ENCODE measurements around the gene ZSWIM6. TPM values are rescaled to one million over a fixed set of nuclear protein-coding genes. Genes with fewer than 3 reads are reported as not detected.

Gene ZSWIM6
- total RNA-seq, 1 donor from 2014 or later, result 8.8 TPM

DNA sequence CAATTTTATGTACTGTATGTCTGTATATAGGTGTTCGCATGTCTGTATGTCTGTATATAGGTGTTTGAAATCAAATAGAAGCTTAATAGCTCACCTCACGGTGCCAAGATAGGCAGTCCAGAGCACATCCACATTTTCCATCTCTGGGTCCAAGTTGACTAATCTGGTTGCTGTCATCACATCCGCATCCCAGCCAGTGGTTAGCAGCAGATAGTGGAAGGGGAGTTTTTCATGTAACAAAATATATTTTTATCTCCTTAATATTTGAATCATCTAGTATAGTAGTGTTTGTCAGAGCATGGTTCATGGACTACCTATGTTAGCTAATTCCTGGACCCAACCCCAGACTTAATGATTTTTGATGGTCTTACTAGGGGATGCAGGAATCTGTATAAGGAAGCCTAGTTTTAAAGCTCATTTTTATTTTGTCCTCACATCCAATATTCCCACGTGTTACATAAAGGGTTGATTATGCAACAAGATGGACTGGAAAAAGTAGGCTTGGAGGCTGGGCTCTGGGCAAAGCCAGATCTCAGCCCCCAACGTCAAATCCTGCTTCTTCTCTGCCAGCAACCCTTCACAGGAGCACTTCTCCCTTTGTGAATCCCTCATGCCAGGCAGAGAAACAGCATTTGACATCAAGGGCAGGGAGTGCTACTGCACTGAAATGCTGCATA is 219.7 kb downstream of the ZSWIM6 start:
- TF ChIP-seq CTCF (IDR thresholded peaks at IDR 0.05), result no peak
- H3K27ac ChIP-seq, result no peak overlapping the region
- no peaks in the 10 kb centered on the region for H3K4me1 ChIP-seq
- no peak for DNase-seq (ENCODE audit: low spot score in 2 of 2)
- H3K27me3 ChIP-seq, result no peaks in the 10 kb centered on the region
- peaks cover 0 to 3% of the 10 kb centered on the region in 2 donors for H3K36me3 ChIP-seq
- intact Hi-C loops (cut with DNase I), result no loop called here
- H3K9me3 ChIP-seq, result no peaks in the 10 kb centered on the region
- H3K4me3 ChIP-seq, result no peak overlapping the region

- intact Hi-C loops (cut with DNase I), result no loop called here
- Histone ChIP-seq H3K4me1 (no peaks in the 10 kb centered on the region), H3K4me3 (no peak overlapping the region), H3K36me3 (no peaks in the 10 kb centered on the region), H3K9me3 (no peaks in the 10 kb centered on the region), H3K27me3 (no peaks in the 10 kb centered on the region), H3K27ac (no peak overlapping the region)
- DNase-seq (ENCODE audit: low spot score in 2 of 2), result no peak
- no peak for TF ChIP-seq CTCF (IDR thresholded peaks at IDR 0.05)
Observed at GRCh38 chr5:61559146-61559545, 227.1 kb downstream of the ZSWIM6 start.

- intact Hi-C loops (cut with DNase I), result no loop called here
- no peak for TF ChIP-seq CTCF (IDR thresholded peaks at IDR 0.05)
- H3K27ac ChIP-seq, result no peak overlapping the region
- no peak for DNase-seq (ENCODE audit: low spot score in 2 of 2)
- H3K27me3 ChIP-seq, result no peaks in the 10 kb centered on the region
- no peaks in the 10 kb centered on the region for H3K9me3 ChIP-seq
- no peak overlapping the region for H3K4me3 ChIP-seq
- H3K4me1 ChIP-seq, result no peaks in the 10 kb centered on the region
- H3K36me3 ChIP-seq, result no peaks in the 10 kb centered on the region
Observed at GRCh38 chr5:61559722-61560121, 227.7 kb downstream of the ZSWIM6 start.

DNA sequence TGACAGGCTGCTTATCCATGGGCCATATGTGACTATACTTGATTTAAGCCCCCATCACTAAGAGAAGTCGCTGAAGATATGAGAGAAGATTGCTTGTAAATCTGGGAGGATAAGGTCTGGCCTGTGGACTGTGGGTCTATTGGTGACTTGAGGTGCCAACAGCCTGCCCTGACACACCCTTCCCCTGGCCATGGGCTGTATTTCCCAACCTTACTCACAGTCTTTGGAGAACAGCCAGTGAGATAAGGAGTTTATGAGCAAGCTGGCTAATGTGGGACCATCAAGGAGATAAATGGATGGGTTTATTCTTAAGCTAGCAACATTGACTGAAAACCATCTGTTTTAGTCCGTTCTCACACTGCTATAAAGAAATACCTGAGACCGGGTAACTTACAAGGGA is 231.3 kb downstream of the ZSWIM6 start:
- intact Hi-C loops (cut with DNase I), result no loop called here
- no peak for DNase-seq (ENCODE audit: low spot score in 2 of 2)
- no peak overlapping the region for H3K4me3 ChIP-seq
- TF ChIP-seq CTCF (IDR thresholded peaks at IDR 0.05), result no peak
- no peaks in the 10 kb centered on the region for H3K9me3 ChIP-seq
- H3K36me3 ChIP-seq, result no peaks in the 10 kb centered on the region
- no peak overlapping the region for H3K27ac ChIP-seq
- no peaks in the 10 kb centered on the region for H3K4me1 ChIP-seq
- no peaks in the 10 kb centered on the region for H3K27me3 ChIP-seq

DNA sequence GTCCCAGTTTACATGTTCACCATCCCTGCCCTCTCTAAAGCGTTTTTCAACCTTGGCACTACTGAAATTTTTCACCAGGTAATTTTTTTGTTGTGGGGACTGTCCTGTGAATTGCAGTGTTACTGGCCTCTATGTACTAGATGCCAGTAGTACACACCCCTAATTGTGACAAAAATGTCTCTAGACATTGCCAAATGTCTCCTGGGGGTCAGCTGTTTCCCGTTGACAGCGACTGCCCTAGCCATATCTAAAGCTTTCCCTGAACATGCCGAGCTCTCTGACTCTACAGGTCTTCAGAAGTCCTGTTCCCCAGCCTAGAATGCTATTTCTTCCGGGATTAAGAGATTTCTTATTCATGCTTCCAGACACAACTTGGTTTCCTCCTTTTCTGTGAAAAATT is 235.3 kb downstream of the ZSWIM6 start:
- no peak for TF ChIP-seq CTCF (IDR thresholded peaks at IDR 0.05)
- Histone ChIP-seq H3K36me3 (no peaks in the 10 kb centered on the region), H3K9me3 (no peaks in the 10 kb centered on the region), H3K27ac (no peak overlapping the region), H3K4me3 (no peak overlapping the region), H3K4me1 (no peaks in the 10 kb centered on the region), H3K27me3 (no peaks in the 10 kb centered on the region)
- intact Hi-C loops (cut with DNase I), result no loop called here
- no peak for DNase-seq (ENCODE audit: low spot score in 2 of 2)

- intact Hi-C loops (cut with DNase I), result no loop called here
- H3K27ac ChIP-seq, result no peak overlapping the region
- no peaks in the 10 kb centered on the region for H3K27me3 ChIP-seq
- no peaks in the 10 kb centered on the region for H3K4me1 ChIP-seq
- no peak overlapping the region for H3K4me3 ChIP-seq
- TF ChIP-seq CTCF (IDR thresholded peaks at IDR 0.05), result no peak
- DNase-seq (ENCODE audit: low spot score in 2 of 2), result no peak
- no peaks in the 10 kb centered on the region for H3K36me3 ChIP-seq
- no peaks in the 10 kb centered on the region for H3K9me3 ChIP-seq
Observed at GRCh38 chr5:61569353-61569752, 237.3 kb downstream of the ZSWIM6 start.
